ENCODE data around the gene GIT2. TPM values are rescaled to one million over a fixed set of nuclear protein-coding genes. Genes with fewer than 3 reads are reported as not detected.

The GIT2 gene
- total RNA-seq, 3 donors from 2014 or later = 41.3 to 53.1 (median 42.6) TPM

- DNase-seq (ENCODE audit: low spot score in 2 of 2) = no peak
- H3K27me3 ChIP-seq = no peaks in the 10 kb centered on the region
- no peak overlapping the region for H3K4me3 ChIP-seq
- peak overlapping the region; percentile 72 to 85 for H3K27ac ChIP-seq
- TF ChIP-seq POLR2A (IDR thresholded peaks at IDR 0.05) (no peak), POLR2AphosphoS5 (IDR thresholded peaks at IDR 0.05) (no peak)
- TF ChIP-seq, protein P1, sequence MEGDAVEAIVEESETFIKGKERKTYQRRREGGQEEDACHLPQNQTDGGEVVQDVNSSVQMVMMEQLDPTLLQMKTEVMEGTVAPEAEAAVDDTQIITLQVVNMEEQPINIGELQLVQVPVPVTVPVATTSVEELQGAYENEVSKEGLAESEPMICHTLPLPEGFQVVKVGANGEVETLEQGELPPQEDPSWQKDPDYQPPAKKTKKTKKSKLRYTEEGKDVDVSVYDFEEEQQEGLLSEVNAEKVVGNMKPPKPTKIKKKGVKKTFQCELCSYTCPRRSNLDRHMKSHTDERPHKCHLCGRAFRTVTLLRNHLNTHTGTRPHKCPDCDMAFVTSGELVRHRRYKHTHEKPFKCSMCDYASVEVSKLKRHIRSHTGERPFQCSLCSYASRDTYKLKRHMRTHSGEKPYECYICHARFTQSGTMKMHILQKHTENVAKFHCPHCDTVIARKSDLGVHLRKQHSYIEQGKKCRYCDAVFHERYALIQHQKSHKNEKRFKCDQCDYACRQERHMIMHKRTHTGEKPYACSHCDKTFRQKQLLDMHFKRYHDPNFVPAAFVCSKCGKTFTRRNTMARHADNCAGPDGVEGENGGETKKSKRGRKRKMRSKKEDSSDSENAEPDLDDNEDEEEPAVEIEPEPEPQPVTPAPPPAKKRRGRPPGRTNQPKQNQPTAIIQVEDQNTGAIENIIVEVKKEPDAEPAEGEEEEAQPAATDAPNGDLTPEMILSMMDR (IDR thresholded peaks at IDR 0.05) = no peak
- intact Hi-C loops (cut with DNase I; ENCODE audit: low total_unique reads) = loop anchor here (2.0 kb wide), 1 partner anchor 27 kb away; no protein-coding TSS in a partner anchor
- H3K36me3 ChIP-seq = no peaks in the 10 kb centered on the region
- no peaks in the 10 kb centered on the region for H3K9me3 ChIP-seq
- H3K4me1 ChIP-seq = no peaks in the 10 kb centered on the region
Measured at GRCh38 chr12:110037315-110037714, 41.1 kb upstream of the GIT2 start.

GRCh38 chr12:110035534-110036104, 39.5 kb upstream of the GIT2 start:
- Histone ChIP-seq H3K27me3 (no peaks in the 10 kb centered on the region), H3K27ac (no peak overlapping the region), H3K4me3 (no peak overlapping the region), H3K4me1 (no peaks in the 10 kb centered on the region), H3K9me3 (no peaks in the 10 kb centered on the region), H3K36me3 (no peaks in the 10 kb centered on the region)
- TF ChIP-seq POLR2A (IDR thresholded peaks at IDR 0.05) (no peak), POLR2AphosphoS5 (IDR thresholded peaks at IDR 0.05) (no peak)
- TF ChIP-seq, protein P1 (IDR thresholded peaks at IDR 0.05) = no peak
- intact Hi-C loops (cut with DNase I; ENCODE audit: low total_unique reads) = loop anchor here (2.0 kb wide), 1 partner anchor 25 kb away; no protein-coding TSS in a partner anchor
- no peak for DNase-seq (ENCODE audit: low spot score in 2 of 2)

DNA sequence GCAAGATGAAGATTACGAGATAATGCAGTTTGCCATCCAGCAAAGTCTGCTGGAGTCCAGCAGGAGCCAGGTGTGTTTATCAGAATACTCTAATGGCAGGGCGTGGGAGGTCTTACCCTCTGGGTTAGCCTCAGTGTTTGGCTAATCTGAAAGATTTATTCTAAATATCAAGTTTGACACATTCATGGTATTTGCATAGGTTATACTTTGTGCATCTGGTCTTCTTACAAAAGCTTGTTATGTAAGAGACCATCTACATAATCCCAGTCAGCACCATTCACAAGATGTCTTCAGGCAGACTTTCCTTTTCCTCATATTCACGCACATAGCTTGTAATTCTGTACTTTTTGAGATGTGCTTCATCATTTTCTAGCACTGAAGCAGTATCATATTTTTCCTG, 37.7 kb upstream of the GIT2 start:
- TF ChIP-seq, protein P1 (IDR thresholded peaks at IDR 0.05) = no peak
- no peak for TF ChIP-seq POLR2AphosphoS5 (IDR thresholded peaks at IDR 0.05)
- TF ChIP-seq POLR2A (IDR thresholded peaks at IDR 0.05) = no peak
- Histone ChIP-seq H3K4me1 (no peaks in the 10 kb centered on the region), H3K4me3 (no peak overlapping the region), H3K27me3 (no peaks in the 10 kb centered on the region), H3K9me3 (no peaks in the 10 kb centered on the region), H3K27ac (no peak overlapping the region), H3K36me3 (no peaks in the 10 kb centered on the region)
- intact Hi-C loops (cut with DNase I; ENCODE audit: low total_unique reads) = no loop called here
- no peak for DNase-seq (ENCODE audit: low spot score in 2 of 2)

DNA sequence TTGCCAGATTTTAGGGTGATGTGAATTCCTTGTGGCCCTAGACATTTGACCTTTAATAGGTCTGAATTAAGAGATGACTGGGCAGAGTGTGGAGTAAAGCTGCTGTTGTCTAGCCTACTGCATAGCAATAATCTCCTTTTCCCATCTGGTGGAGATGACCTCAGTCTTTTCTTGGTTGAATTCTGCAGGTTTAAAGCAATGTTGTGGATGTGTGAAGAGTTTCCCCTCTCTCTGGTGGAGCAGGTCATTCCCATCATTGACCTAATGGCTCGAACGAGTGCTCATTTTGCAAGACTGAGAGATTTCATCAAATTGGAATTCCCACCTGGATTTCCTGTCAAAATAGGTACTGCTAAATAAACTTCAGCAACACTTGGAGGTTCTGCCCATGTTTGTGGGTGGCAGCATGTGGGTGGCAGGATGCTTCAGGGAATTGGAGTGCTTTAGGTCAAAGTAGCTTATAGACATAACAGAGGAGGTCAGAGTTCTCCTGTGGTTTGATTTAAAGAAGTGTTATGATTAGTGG, 33.2 kb upstream of the GIT2 start:
- TF ChIP-seq, protein P1 (IDR thresholded peaks at IDR 0.05) = no peak
- no peak for TF ChIP-seq POLR2A (IDR thresholded peaks at IDR 0.05)
- TF ChIP-seq POLR2AphosphoS5 (IDR thresholded peaks at IDR 0.05) = no peak
- no peak for DNase-seq (ENCODE audit: low spot score in 2 of 2)
- H3K9me3 ChIP-seq = no peaks in the 10 kb centered on the region
- H3K36me3 ChIP-seq = no peaks in the 10 kb centered on the region
- no peak overlapping the region for H3K27ac ChIP-seq
- intact Hi-C loops (cut with DNase I; ENCODE audit: low total_unique reads) = no loop called here
- no peaks in the 10 kb centered on the region for H3K4me1 ChIP-seq
- no peaks in the 10 kb centered on the region for H3K27me3 ChIP-seq
- H3K4me3 ChIP-seq = no peak overlapping the region

DNA sequence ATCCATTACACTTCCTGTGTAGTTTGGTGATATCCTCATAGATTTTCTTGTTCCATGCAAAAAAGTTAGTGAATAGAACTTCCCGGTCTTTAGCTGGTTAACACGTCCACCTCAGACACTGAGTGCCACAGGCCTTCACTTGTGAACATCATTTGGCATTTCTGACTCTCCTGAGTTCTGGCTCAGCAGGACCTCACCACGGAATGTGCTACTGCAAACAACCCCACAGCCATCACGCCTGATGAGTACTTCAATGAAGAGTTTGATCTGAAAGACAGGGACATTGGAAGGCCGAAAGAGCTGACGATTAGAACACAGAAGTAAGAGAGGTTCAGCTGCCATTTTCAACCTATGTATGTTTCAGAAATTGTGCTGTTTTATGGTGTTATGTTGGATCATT, 32.2 kb upstream of the GIT2 start:
- Histone ChIP-seq H3K27me3 (no peaks in the 10 kb centered on the region), H3K4me3 (no peak overlapping the region), H3K27ac (no peak overlapping the region), H3K36me3 (no peaks in the 10 kb centered on the region), H3K9me3 (no peaks in the 10 kb centered on the region), H3K4me1 (no peaks in the 10 kb centered on the region)
- DNase-seq (ENCODE audit: low spot score in 2 of 2) = no peak
- TF ChIP-seq POLR2A (IDR thresholded peaks at IDR 0.05) (no peak), POLR2AphosphoS5 (IDR thresholded peaks at IDR 0.05) (no peak)
- TF ChIP-seq, protein P1 (IDR thresholded peaks at IDR 0.05) = no peak
- intact Hi-C loops (cut with DNase I; ENCODE audit: low total_unique reads) = no loop called here

All from breast epithelium (tissue), 4 donors.